Medulla oblongata (tissue), 1 donor: ENCODE measurements around the gene COL5A1.
A peak's percentile ranks its signal among the peaks of the same experiment; 100 is the strongest.

ENCODE experiments used
- DNase-seq: peaks from one replicate; pipeline ENCODE4 v3.0.0-alpha.2; 2015; ENCODE audit errors: extremely low spot score

COL5A1 gene

DNA sequence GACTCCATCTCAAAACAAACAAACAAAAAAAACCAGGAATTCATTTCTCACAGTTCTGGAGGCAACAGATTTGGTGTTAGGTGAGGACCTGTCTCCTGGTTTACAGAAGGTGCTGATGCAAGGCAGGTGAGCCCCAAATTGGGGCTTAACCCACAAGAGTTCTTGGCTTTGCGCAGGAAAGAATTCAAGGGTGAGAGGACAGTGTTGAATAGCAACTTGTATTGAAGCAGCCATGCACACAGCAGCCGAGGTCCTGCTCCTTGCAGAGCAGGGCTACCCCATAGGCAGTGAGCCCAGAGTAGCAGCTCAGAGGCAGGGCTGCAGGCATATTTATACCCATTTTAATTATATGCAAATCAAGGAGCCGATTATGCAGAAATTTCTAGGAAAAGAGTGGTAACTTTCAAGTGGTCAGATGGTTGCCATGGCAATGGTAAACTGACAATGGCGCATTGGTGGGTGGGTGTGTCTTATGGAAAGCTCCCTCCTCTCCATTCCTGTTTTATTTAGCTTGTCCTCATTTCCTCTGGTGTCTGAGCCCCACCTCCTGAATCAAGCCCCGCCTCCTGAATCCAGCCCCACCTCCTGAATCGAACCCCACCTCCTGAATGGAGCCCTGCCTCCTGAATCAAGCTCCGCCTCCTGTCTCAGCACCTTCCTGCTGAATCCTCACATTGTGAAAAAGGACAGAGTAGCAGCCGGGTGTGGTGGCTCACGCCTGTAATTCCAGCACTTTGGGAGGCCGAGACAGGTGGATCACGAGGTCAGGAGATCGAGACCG, 34.5 kb upstream of the COL5A1 start:
- no peak for DNase-seq

DNA sequence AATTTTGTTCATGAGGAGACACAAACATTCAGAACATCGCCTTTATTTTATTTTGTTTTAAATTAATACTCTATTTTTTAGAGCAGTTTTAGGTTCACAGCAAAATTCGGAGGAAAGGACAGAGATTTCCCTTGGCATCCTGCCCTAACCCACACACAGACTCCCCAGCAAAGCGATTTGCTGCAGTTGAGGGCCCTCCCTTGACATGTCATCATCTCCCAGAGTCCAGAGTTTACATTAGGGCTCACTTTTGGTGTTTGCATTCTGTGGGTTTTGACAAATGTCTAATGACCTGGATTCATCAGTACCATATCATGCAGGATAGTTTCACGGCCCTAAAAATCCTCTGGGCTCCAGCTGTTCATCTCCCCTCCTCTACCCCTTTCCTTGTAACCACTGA, 33.6 kb upstream of the COL5A1 start:
- no peak for DNase-seq

DNA sequence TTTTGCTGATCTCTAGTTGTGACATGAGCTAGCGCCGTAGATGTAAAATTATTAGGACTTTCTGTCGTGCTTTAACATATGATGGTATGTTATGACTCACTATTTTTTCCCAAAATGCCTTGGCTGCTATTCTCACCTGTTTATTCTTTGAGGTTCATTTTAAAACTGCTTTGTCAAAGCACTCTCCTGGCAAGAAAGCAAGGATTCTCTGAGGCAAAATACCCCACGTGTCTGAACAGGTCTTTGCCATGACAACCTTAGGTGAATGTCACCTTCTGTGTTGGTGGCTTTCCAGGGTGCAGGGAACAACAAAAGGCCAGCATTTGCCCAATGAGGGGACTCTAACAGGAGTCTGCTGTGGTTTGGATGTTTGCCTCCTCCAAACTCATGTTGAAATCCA, 30.6 kb upstream of the COL5A1 start:
- DNase-seq = no peak

DNA sequence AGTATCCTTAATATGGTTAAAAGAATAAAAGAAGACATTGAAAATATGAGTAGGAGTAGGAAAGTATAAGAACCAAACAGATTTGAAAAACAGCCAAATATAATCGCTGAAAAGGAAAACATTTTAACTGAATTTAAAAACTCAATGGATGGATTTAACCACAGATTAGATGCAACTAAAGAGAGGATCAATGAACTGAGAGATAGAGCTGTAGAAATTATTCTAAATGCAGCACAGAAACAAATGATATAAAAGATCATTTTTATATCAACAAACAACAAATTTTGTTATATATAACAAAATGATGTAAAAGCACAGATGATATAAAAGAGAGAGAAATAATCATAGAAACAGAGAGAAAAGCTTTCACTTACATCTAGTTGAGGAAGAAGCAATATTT, 29.3 kb upstream of the COL5A1 start:
- DNase-seq = no peak

DNA sequence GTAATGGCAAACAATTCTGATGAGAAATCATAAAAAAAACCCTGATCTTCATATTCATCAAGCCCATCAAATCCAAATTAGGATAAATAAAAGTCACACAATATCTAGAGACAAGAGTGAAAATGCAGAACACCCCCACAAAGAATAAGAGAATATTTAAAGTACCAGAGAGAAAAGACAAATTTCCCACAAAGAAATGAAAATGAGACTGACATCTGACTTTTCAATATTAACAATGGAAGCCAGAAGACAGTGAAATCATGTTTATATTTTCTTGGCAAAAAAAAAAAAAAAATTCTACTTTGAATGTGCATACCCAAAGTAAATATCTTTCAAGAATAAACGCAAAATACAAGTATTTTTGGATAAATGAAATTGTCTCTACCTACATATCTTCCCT, 28.9 kb upstream of the COL5A1 start:
- no peak for DNase-seq

DNA sequence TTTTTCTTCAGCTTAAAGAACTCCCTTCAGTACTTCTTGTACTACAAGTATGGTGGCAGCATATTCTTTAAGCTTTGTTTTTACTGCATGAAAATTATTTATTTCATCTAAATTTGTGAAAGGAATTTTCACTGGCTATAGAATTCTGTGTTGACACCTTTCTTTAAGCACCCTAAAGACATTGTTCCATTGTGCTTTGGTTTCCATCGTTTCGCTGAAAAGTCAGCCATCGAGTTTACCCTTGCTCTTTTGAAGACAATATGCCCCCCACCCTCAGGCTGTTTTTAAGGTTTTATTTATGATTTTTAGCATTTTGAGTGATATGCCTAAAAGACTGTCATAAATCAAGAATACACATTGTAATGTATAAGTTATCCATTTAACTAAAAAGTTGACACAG, 27.3 kb upstream of the COL5A1 start:
- no peak for DNase-seq

DNA sequence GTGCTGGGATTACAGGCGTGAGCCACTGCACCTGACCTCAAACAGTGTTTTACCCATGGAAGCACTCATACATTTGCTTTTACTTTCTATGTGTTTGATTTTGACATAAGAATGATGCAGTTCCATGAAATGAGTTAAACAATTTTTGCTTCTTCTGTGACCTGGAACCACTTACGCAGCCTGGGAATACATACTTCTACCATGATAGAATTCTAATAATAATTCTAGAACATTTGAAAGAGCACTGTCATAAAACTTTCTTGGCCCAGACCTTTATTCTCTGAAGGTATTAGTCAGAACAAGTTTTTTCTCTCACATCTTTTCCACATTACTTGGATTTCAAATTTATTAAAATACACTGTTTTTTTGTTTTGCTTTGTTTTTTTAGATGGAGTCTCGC, 25.3 kb upstream of the COL5A1 start:
- no peak for DNase-seq

DNA sequence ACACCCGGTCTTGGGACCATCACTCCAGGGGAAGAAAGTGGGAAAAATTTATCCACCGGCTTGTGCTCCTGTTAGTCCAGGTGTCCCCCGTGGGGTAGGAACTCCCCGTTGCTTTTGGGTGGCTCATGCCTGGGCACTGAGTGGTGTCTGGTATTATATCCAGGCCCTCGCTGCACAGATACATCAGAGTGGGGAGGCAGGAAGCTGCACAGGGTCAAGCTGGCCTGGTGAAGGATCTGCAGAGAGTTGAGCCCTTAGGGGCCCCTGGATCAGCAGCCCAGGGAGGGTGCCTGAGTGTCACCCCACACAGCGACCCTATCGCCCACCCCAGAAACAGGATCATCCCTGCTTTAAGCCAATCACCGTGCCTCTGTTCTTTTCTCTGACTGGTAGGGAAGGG, 24.4 kb upstream of the COL5A1 start:
- DNase-seq = no peak

DNA sequence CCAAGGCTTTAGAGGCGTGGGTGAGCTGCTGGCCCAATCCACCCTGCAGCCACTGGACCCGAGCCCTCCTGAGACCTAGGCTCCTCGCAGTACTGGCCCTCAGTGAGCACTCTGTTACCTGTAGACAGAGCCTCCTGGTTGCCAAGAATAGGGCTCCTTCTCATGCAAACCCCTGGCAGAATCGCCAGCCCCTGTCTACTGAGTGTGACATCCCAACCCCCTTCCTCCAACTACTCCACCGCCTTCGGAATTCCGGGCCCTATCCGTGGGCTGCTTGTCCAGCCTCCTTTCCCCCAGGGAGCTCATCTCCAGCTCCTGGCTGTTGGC, 23.8 kb upstream of the COL5A1 start:
- DNase-seq = no peak

DNA sequence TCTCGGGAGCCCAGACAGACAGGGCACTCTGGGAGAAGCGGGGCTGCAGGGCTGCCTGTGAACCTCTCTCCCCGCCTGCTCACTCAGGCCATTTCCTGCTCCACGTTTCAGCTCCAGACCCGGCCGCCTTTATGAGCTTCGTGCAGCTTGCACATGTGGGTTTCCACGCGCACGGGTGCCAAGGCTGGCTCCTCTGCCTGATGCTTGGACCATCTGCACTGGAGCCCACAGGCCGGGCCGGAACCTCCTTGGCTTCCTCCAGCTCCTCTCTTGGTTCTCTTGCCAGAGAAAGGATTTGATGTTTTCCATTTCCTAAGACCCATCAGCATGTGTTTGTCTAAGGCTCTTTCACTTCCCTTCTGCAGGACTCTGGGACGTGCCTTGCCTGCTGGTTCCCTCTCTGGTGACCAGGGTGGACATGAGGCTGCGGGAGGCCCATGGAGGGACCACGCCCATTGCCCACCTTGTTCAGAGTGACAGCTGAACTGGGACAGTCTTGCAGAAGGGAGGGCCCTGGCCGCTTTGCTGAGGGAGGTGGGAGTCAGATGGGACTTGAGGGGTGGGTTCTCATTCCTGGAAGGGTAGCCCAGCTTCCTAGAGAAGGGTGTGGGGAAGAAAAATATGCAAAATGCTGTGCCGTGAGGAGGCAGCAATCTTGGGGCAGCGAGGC, 23.3 kb upstream of the COL5A1 start:
- DNase-seq = no peak

DNA sequence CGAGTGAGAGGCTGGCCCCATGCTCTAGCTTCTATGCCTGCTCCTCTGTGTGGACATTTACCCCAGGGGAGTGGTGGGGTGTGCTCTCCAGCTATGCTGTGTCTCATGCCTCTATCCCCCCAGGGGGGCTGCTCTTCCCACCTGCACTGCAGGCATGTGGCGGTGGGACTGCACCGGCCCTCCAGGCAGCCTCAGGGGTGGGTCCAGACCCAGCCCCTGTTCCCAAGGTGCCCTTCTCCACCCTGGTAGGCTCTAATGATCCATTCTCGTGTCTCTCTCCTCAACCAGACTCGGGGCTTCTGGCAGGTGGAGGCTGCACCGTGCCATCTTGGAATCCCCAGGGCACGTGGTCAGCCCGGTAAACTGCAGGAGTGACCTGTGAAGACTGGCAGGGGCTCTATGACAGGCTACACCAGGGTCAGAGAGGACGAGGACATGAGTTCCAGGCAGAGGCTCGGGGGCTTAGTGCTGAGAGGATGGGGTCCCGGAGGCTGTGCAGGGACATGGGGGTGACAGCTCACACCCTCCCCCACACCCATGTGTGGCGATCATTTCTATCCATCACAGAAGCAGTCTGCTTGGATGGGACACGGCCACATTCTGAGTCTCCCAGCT, 22.7 kb upstream of the COL5A1 start:
- DNase-seq = no peak

DNA sequence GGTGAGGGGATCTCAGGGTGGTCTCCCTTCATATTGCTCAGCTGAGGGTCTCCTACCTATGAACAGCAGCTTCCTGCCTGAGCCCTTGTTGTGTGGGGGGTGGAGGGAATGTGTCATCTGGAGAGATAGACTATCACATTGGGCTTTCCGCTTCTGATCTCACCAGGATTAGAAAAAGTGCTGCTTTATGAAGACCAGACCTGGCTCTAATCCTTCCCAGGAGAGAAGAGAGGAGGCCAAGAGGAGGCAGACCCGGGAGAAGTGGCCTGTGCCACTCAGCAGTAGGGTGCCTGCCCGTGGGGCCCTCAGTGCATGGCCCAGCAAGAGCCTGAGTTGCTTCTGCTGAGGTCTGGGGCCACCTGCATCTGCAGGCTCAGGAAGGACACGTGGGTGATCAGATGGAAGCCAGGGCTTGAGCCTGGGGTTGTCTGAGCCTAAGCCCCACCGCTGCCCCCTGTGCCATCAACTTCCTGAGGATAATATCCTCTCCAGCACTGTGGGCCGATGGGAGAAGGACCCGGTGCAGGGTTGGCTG, 22.1 kb upstream of the COL5A1 start:
- DNase-seq = no peak

DNA sequence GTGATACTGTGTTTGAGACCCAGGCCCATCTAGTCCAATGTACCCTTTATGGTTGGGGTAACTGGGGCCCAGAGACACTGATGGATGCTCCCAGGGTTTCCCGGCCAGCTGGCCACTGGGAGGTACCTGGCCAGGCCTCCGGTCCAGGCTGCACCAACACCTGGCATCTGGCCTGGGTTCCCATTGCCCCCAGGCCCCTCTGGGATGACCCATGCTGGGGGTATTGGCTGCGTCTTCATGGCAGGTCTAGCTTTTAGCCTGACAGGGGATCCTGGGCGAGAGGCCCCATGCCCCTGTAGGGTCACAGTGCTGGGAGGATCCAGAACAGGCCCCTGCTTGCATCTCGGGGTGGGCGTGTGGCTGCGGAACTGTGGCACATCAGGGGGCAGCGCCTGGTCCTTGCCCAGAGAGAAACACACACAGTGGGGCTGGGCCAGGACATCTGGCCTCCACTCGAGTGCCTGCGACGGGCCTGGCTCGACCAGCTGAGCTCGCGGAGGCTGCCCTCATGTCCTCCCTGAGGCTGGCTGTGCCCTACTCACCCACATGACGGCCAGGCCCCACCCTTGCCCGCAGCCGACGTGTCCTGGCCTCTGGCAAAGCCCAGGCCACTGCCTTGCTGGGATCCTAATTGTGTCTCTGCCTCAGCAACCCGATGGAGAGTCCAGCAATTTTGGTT, 21.5 kb upstream of the COL5A1 start:
- no peak for DNase-seq

DNA sequence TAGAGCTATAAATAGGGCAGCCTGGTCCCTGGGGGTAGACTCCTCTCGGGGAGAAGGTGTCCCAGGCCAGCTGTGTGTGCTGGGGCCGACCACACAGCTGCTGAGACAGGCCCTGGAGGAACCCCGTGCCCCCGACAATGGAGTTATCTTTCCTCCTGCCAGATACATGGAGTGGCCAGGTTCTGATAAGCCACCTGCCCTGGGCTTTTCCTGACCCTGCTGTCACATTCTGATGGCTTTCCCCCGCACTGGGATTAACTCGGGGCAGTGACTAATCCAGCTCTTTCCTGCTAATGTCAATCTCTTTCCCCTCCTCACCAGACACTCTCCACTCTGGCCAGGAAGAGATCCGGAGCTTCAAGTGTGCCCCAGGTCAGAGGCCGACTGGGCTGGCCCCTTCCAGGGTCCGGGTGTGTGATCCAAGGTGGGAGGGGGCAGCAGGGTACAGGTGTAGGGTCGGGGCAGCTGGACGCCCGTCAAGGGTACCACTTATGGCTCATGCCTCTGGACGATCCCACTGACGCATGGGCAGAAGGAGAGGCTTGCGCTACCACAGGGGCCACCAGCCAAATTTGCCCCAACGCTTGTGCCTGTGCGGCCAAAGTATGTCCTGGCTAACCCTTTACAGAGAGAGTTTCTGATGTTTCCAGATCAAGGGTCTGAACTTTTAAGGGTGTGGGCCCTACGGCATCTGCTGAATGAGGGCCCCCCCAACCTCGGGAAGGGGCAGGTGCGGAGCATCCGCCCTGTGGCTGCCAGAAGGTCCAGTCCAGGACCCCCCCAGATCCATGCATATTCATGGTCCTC, 20.6 kb upstream of the COL5A1 start:
- no peak for DNase-seq

DNA sequence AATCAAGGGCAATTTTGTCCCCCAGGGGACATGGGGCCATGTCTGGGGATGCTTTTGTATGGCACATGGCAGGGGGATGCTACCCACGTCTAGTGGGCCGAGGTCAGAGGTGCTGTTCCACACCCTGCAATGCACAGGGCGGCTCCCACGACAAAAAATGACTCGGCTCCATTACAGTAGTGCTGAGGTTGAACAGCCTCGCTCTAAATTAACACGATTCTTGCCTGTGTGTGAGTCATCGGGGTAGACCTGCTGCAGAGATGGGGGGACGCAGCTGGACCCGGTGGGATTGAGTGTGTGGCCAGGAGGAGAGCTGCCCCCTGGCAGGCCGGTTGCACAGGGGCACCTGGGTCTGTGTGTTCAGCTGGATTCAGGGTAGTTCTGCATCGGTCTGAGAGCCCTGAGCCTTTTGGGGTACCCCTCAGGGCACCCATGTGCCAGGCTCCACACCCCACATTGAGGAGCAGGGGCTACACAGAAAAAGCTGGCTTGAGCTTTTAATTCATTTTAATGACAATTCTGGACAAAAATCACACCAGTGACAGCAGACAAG, 20.0 kb upstream of the COL5A1 start:
- no peak for DNase-seq

DNA sequence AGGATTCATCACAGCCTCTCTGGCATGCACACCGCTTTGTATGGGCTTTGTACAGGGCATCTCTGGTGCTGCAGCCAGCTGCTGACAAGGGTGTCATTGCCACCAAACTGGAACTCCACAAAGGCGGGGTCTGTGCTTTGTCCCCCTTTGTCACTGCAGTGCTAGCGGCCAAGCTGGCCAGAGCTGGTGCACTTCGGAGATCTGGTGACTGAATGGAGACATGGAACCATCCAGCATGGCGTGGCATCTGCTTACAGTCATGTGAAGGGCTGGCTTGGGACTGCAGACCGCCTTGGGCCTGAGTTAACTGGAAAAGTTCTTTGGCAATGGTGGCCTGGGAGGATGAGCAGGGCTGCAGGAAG, 18.7 kb upstream of the COL5A1 start:
- DNase-seq = peak; percentile 25

DNA sequence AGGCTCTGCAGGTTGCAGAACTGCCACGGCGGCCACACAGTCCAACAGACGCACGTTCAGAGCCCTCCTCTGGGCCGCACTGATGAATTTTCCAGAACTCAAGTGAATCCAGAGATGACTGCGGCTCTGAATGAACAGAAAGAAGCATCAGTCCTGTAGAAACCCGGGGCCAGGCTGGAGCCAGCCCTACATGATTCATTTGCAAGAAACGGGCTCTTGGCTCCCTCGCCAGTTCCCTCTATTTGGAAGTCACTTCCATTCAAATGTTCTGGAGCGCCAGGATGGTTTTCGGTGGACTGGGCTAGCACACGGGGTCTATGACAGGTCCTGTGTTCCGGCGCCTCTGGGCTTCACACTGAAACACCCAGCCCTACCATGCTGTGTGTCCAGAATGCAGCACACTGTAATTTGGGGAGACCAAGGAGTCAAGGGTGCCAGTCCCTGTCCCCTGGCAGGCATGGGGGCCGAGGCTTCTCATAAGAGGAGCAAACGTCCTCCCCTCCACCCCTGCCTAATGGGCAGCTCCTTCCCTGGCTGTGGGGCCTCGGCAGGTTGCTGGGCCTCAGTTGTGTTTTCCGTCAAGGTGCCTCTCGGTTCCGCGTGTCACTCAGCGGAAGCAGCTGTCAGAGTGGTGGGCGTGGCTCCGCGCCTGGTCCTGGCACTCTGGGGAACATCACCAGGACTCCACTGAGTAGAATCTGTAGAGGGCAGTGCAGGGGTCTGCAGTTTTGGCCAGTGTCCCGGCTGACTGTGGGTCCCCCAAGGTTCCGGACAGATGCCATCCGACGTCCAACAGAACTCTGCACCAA, 18.1 kb upstream of the COL5A1 start:
- DNase-seq = no peak

DNA sequence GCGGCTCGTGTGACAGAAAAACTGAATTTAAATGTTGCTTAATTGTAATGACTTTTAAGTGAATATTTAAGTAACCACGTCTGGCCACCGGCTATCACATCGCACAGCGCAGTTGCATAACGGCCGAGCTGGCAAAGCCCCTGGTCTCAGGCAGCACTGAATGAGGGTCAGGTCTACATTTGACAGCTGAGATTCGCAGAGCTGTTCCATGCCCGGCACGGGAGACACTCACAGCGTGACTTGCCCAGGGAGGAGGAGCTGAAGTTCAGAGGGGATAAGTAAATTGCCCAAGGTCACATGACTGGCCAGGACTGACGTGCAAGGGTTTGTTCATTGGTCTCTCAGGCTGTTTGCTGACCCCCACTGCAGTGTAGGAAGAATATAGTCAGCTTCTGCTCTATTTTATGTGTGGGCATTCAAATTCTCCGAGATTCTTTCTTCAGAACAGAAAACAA, 17.4 kb upstream of the COL5A1 start:
- DNase-seq = no peak

DNA sequence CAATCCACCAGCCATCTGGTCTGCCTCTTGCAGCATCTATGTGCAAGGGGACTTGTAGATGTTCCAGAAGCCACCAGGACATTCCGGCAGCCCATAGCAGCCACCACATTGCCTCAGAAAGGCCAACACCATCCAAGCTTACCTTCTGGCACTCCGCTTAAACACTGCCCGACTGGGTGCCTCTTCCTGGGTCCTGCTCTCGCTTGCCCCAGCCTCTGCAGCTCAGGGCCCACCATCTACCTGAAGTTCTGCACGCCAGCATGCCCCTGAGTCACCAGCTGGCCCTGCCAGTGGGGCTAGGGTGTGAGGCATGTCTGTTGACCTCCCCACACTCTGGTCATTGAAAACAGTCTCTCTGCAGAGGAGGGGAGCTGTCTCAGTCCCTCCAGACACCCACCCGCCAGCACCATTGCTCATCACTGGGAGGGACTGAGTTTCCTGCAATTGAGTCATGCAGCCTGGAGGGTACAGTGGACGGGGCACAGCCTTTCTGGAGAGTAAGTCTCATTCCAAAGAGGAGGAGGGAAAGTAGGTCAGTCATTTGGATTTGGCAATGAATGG, 16.9 kb upstream of the COL5A1 start:
- no peak for DNase-seq
